Nephron (organoid): Measurements from ENCODE around the gene ZNF575.

Experiments used
- H3K27ac Mint-ChIP-seq, 3 experiments: 2 replicates each; pipeline ENCODE4 v1.8.0; 2020; ENCODE audit warnings: mixed read lengths in 3 of 3, mild to moderate bottlenecking in 2 of 3, moderate library complexity in 1 of 3
- H3K27me3 Mint-ChIP-seq: 2 replicates; pipeline ENCODE4 v1.8.0; 2021; ENCODE audit warnings: low read depth, mild to moderate bottlenecking, moderate library complexity, mixed read lengths
- H3K36me3 Mint-ChIP-seq: 2 replicates; pipeline ENCODE4 v1.8.0; 2020; ENCODE audit warnings: low read depth, mixed read lengths
- H3K4me1 Mint-ChIP-seq: 2 replicates; pipeline ENCODE4 v1.8.0; 2020; ENCODE audit warnings: mixed read lengths
- H3K4me3 Mint-ChIP-seq, 3 experiments: 2 replicates each; pipeline ENCODE4 v1.8.0; 2020; ENCODE audit warnings: mild to moderate bottlenecking in 3 of 3, mixed read lengths in 3 of 3, moderate library complexity in 2 of 3
- H3K9me3 Mint-ChIP-seq: 2 replicates; pipeline ENCODE4 v1.8.0; 2020; ENCODE audit warnings: mixed read lengths
- CTCF ChIP-seq, 3 experiments: fragments of 200-600 bp; sonication (generic); IDR thresholded peaks; one replicate each; pipeline ENCODE4 v1.5.0; 2021; ENCODE audit warnings: antibody characterized with exemption in 3 of 3; ENCODE audit not compliant: unreplicated experiment in 3 of 3

The ZNF575 gene

GRCh38 chr19:43582495-43582894 lies 49.5 kb downstream of the ZNF575 start:
- Mint-ChIP-seq H3K27ac (peak overlapping the region in 2 of 3 experiments; percentile 50 to 51), H3K4me3 (peak overlapping the region in 2 of 3 experiments; percentile 62 to 94), H3K9me3 (no peaks in the 10 kb centered on the region), H3K27me3 (no peaks in the 10 kb centered on the region), H3K36me3 (peaks cover 21% of the 10 kb centered on the region), H3K4me1 (peaks cover 23% of the 10 kb centered on the region)
- no peak for TF ChIP-seq CTCF (IDR thresholded peaks at IDR 0.05; ENCODE audit: unreplicated experiment in 3 of 3)

- H3K4me3 Mint-ChIP-seq = no peak overlapping the region
- H3K4me1 Mint-ChIP-seq = peaks cover 18% of the 10 kb centered on the region
- H3K27ac Mint-ChIP-seq = peak overlapping the region; percentile 34 to 93 (median 63)
- H3K27me3 Mint-ChIP-seq = no peaks in the 10 kb centered on the region
- no peaks in the 10 kb centered on the region for H3K9me3 Mint-ChIP-seq
- H3K36me3 Mint-ChIP-seq = peaks cover 29% of the 10 kb centered on the region
- no peak for TF ChIP-seq CTCF (IDR thresholded peaks at IDR 0.05; ENCODE audit: unreplicated experiment in 3 of 3)
Observed at GRCh38 chr19:43584484-43584883, 51.5 kb downstream of the ZNF575 start.
